IMR-90 (cell line): ENCODE data around the gene S100A3.

Experiments
- BHLHE40 ChIP-seq: fragments of 150-350 bp; IDR thresholded peaks from 2 replicates; pipeline ENCODE4 v1.6.1; 2016; ENCODE audit warnings: mild to moderate bottlenecking, low read depth, low read length
- CHD1 ChIP-seq: IDR thresholded peaks from 2 replicates; pipeline ENCODE4 v1.6.1; 2012; ENCODE audit warnings: low read depth, low read length, improper control_type of control experiment
- FOS ChIP-seq: fragments of 150-350 bp; IDR thresholded peaks from 2 replicates; pipeline ENCODE4 v1.6.1; 2016; ENCODE audit warnings: low read depth, low read length
- MAZ ChIP-seq: IDR thresholded peaks from 2 replicates; pipeline ENCODE4 v1.6.1; 2012; ENCODE audit warnings: low read depth, mild to moderate bottlenecking, low read length, improper control_type of control experiment, moderate library complexity, borderline replicate concordance
- POLR2A ChIP-seq: IDR thresholded peaks from 2 replicates; pipeline ENCODE4 v1.6.1; 2012; ENCODE audit warnings: mild to moderate bottlenecking, low read depth, low read length
- RAD21 ChIP-seq: IDR thresholded peaks from 2 replicates; pipeline ENCODE4 v1.6.1; 2012; ENCODE audit warnings: low read length, improper control_type of control experiment
- RCOR1 ChIP-seq: IDR thresholded peaks from 2 replicates; pipeline ENCODE4 v1.6.1; 2012; ENCODE audit warnings: mild to moderate bottlenecking, low read length, improper control_type of control experiment; ENCODE audit not compliant: insufficient replicate concordance
- RFX5 ChIP-seq: IDR thresholded peaks from 2 replicates; pipeline ENCODE4 v1.8.0; 2012; ENCODE audit warnings: low read depth, mild to moderate bottlenecking, low read length, moderate library complexity
- SMC3 ChIP-seq: fragments of 150-350 bp; IDR thresholded peaks from 2 replicates; pipeline ENCODE4 v1.6.1; 2016; ENCODE audit warnings: low read depth, mild to moderate bottlenecking, antibody characterized with exemption, low read length, moderate library complexity
- TF ChIP-seq, protein P1 (sequence below): fragments of 150-350 bp; IDR thresholded peaks from 2 replicates; pipeline ENCODE4 v1.6.1; 2016; ENCODE audit warnings: low read depth, mild to moderate bottlenecking, low read length, moderate library complexity, borderline replicate concordance
- TF ChIP-seq, protein P2 (sequence below): conservative IDR thresholded peaks from 2 replicates; pipeline ENCODE4 v1.5.1; 2012; ENCODE audit warnings: mild to moderate bottlenecking, low read depth, low read length, improper control_type of control experiment

DNA sequence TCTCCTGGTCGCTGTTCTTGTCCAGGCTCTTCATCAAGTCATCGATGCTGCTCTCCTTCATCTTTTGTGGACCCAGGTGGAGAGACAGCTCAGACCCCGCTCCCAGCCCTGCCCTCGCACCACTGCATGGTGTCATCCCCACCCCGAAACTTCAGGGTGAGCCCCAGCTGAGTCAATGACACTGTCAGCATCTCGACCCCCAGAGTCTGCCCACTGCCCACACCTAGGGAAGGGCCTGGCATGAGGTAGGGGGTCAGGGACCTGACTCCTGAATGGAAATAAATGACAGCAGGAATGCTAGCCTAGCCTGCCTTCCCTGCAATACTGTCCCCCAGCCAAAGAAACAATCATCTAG, 11.7 kb downstream of the S100A3 start:
- TF ChIP-seq RFX5, result no peak
- TF ChIP-seq, protein P1, sequence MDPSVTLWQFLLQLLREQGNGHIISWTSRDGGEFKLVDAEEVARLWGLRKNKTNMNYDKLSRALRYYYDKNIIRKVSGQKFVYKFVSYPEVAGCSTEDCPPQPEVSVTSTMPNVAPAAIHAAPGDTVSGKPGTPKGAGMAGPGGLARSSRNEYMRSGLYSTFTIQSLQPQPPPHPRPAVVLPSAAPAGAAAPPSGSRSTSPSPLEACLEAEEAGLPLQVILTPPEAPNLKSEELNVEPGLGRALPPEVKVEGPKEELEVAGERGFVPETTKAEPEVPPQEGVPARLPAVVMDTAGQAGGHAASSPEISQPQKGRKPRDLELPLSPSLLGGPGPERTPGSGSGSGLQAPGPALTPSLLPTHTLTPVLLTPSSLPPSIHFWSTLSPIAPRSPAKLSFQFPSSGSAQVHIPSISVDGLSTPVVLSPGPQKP, result no peak
- TF ChIP-seq, protein P2, sequence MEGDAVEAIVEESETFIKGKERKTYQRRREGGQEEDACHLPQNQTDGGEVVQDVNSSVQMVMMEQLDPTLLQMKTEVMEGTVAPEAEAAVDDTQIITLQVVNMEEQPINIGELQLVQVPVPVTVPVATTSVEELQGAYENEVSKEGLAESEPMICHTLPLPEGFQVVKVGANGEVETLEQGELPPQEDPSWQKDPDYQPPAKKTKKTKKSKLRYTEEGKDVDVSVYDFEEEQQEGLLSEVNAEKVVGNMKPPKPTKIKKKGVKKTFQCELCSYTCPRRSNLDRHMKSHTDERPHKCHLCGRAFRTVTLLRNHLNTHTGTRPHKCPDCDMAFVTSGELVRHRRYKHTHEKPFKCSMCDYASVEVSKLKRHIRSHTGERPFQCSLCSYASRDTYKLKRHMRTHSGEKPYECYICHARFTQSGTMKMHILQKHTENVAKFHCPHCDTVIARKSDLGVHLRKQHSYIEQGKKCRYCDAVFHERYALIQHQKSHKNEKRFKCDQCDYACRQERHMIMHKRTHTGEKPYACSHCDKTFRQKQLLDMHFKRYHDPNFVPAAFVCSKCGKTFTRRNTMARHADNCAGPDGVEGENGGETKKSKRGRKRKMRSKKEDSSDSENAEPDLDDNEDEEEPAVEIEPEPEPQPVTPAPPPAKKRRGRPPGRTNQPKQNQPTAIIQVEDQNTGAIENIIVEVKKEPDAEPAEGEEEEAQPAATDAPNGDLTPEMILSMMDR, result no peak
- no peak for TF ChIP-seq POLR2A
- TF ChIP-seq FOS, result no peak
- TF ChIP-seq SMC3, result no peak
- TF ChIP-seq MAZ, result no peak
- no peak for TF ChIP-seq CHD1
- TF ChIP-seq RAD21, result no peak
- no peak for TF ChIP-seq BHLHE40
- TF ChIP-seq RCOR1, result no peak
